Right renal cortex interstitium (tissue), 3 donors: Measurements from ENCODE around the gene EFCAB13. TPM values are rescaled to one million over a fixed set of nuclear protein-coding genes. Genes with fewer than 3 reads are reported as not detected.

ENCODE experiments used
- DNase-seq, 3 donors: peaks; one replicate each; pipeline ENCODE4 v3.0.0-alpha.2; 2013; ENCODE audit warnings: low read depth in 3 of 3, low spot score in 2 of 3
- polyA plus RNA-seq, 3 donors: library from polyadenylated mRNA; unstranded; fragments of 120-200 nt; gene quantifications; one replicate each; pipeline ENCODE4 v1.2.1, GENCODE V29; 2013; ENCODE audit not compliant: insufficient read length in 3 of 3

EFCAB13 gene, protein sequence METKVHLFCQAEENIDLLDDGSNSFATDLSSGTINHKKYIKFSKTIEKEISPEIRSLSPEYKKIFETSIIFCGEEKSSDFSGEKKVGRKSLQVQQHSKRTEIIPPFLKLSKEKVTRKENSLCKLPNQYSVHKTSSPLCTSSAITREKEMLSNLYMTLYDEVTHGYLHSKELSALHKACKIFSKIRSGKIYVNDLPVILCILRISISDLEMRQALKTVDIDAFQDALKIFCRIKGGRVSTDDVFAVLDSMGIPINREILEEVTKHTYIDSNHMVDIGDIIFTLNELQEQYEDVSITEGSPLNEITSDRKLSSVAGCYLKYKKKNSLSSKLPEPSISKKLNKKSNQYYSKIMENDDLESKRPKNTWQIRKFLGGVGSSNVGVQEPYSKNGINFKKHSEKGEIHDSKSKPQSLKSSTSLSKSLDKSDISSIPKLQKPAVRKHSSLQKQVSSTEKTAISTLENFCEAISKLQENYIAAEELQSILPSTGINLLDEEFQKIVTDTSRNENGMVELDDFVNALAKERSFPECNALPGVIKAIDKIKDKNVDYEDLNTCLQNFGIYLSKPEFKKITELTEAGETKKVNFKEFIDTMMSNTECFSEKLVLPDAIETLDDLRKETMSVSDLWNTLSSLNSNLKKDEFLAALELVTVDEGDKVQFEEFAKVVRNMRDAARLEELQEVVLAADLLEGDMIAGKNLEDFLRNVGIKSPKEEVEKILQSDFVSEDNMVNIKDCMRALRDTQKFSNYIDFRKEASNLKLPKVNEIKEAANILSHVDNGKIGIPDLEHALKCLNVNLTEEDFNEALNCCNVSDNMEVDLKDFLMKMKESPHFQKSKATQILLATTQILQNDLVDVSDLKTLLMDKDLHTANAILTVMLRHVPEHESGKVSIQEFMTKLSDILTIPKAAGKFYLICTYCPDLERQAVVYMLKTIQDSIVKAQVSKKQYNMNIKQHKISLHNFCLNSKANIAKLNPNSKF
- 1 to 10 TPM; 3.2 to 6.5 (median 4.6) TPM for polyA plus RNA-seq

DNA sequence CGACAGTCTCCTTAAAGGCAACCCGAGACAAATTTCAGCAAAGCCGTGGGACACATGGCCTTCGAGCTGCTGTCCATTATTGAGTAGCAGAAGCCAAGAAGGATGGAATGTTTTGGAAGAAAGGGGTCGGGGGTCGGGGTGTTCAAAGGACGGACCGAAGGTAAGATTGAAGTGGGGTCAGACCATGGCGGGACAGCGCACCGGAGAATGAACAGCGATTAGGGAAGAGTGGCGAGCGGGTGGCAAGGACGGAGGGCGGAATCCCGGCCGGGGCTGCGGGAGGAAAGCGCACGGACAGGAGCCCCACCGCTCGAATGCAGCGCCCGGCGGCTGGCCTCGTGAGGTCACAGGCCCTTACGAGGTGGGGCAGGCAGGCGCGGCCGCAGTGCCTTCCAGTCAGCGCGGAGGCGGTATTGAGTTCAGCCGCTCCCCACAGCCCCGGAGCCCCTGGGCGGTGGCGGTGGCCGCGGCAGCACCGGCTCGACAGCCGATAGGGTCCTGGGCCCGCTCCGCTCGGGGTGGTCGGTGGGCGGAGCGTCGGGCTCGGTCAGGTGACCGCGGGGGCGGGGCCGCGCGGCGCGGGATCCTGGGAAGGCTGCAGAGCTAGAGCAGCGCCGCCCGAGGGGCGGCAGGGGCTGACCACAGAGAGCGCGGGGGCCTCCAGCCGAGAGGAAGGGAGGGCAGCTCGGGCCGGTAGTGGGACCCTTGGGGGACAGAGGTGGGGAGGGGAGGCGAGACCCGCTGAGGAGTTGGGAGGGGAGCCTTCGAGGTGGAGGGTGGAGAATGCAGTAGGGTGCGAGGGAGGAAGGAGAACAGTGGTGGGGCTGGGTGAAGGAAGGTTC is at the start of gene EFCAB13:
Gene EFCAB13, plus strand, starts transcription at position 574 of the 842 bp plus-strand sequence. CDS start 4,399 bp downstream, outside the sequence.
- peak; percentile 36 to 71 (median 69) for DNase-seq

DNA sequence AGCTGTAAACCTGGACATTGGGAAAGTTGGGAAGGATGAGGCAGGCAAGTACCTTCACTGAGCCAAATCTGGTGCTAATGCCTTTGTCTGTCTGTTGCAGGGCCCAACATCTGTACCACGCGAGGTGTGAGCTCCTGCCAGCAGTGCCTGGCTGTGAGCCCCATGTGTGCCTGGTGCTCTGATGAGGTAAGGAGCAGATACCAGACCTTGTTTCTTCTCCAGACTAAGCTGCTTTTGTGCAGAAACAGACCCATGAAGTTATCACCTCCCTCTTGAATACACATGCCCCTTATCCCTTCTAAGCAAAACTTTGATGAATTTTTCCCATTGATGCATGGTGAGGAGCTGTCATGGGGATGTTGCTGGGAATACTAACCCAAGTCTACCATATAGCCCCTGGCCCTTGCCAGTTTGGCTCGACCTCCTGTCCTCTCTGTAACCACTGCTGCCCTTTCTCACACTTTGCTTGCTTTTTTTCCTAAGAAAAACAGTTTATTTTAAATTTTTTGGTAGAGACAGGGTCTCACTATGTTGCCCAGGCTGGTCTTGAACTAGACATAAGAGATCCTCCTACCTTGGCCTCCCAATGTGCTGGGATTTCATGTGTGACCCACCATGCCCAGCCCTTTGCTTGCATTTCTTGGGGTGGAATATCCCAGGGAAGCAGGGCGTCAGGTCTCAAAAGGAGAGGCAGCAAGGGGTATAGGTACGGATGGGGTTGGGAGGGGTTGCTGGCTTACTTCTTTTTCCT is 49.3 kb upstream of the EFCAB13 start:
- DNase-seq, result no peak

DNA sequence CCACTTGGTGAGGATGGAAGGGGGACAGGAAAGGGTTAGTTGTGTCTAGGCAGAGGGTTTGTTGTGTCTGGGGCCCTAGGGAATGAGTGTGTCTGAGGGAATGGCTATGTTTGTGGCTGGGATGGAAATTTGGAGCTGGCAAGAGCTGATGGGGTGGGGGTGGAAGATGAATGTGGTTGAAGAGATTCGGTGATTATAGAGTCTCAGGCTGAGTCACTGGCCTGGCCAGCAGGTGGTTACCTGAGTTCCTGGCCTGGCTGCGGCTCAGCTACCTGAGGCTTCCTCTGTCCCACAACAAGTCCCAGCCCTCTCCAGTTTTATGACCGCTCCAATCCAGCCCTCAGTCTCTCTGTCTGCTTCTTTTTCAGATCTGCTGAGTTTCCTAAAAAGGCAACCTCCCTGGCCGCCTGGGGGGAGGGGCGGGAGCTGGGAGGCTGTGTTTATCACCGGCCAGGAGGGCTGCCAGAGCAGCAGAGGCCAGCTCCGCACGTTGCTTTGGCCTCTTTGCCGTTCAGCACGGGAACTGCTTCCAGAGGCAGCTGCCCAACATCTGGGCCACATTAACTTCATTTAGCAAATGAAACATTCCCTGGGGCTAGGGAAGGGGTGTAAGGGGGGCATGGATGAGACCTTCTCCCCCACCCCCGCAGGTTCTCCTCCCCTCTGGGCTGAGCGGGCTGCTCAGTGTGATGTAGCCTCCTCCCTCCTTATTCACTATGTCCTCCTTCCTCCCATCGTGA is 48.3 kb upstream of the EFCAB13 start:
- no peak for DNase-seq

DNA sequence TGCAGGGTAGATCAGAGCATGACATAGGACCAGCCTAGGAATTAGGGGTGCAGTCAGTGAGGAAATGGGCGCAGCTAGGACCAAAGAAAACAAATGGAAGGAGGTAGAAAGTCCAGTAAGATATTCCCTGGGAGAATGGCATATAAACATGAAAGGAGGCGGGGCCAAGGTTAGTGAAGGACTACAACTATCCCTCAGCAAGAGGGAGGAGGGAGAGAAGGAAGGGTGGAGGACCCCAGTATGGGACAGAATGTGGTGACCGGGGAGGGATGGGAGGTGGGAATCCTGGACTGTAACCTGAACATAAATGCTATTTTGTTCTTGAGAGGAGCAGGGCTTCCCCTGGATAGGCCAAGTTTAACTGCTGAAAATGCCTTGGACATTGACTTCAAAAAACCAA is 47.3 kb upstream of the EFCAB13 start:
- no peak for DNase-seq

DNA sequence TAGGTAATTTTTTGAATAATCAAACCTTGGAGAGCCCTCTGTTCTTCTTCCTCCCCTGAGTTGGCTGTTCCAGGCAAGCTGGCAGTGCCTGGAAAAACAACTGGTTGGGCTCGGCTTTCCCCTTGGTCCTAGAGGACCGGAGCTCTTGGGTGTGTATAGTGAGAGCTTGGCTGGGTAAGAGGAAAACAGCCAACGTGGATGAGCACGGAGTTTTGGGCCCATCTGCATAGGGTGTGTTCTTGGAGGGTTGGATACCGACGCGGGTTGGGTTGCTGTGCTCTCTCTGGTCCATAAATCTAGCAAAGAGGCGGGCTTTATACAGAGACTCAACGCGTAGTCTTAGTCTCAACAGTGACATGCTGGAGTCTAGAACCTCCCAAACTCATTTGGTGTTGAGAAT is 46.9 kb upstream of the EFCAB13 start:
- no peak for DNase-seq

DNA sequence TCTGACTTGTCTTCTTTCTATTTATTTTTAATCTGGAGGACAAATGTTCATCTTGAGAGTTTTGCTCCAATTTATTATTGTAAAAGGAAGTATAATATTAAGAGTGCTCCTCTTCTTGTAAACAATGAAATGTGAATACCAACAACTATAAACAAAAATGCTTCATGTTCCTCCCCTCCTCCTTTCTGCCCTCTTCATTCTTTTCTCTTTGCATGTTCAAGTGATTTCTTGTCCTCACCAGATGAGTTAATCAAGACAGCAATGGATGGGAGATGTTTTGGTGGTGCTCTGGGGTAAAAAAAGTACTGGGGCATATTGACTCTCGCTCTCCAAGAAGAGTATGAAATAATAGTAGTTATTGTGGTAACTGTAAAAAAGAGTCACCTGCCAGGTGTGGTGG is 45.8 kb upstream of the EFCAB13 start:
- no peak for DNase-seq

DNA sequence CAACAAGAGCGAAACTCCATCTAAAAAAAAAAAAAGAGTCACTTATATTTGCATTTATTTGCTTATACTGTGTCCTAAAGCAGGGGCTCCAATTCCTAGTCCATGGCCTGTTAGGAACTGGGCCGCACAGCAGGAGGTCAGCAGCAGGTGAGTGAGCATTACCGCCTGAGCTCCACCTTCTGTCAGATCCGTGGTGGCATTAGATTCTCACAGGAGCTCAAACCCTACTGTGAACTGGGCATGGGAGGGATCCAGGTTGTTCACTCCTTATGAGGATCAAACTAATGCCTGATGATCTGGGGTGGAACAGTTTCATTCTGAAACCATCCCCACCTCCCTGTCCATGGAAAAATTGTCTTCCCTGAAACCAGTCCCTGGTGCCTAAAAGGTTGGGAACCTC is 45.2 kb upstream of the EFCAB13 start:
- no peak for DNase-seq

DNA sequence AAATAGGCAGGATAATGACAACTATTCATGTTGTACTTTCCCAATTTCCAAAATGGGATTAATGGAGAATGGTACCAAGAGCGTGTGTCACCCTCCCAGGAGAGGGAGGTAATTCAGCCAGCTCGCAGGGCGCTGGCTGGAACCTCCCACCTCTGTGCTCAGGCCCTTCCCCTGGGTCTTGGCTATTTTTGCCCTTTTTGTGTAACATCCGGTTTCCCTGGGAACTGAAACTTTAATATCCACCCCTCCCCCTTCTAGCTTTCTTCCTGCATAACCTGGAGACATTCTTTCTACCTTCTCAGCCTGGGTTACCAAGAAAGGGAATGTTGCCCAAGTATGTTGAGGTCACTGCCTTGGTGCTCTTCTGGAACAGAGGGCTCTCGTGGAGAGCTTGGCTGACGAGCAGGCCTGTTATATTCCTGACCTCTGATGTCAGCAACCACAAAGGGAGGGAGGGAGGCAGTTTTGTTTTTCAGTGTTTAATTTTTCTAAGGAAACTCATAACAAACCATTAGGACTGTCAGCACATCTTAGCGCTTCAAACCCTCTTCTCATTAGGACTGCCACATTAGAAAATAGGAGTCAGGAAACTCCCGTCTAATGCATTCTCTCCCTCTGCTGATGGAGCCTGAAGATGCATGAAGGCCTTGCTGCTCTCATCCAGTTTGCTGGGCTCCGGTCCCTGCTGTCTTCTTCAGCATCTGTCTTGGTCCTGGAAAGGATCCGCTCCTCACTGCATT is 44.5 kb upstream of the EFCAB13 start:
- no peak for DNase-seq

DNA sequence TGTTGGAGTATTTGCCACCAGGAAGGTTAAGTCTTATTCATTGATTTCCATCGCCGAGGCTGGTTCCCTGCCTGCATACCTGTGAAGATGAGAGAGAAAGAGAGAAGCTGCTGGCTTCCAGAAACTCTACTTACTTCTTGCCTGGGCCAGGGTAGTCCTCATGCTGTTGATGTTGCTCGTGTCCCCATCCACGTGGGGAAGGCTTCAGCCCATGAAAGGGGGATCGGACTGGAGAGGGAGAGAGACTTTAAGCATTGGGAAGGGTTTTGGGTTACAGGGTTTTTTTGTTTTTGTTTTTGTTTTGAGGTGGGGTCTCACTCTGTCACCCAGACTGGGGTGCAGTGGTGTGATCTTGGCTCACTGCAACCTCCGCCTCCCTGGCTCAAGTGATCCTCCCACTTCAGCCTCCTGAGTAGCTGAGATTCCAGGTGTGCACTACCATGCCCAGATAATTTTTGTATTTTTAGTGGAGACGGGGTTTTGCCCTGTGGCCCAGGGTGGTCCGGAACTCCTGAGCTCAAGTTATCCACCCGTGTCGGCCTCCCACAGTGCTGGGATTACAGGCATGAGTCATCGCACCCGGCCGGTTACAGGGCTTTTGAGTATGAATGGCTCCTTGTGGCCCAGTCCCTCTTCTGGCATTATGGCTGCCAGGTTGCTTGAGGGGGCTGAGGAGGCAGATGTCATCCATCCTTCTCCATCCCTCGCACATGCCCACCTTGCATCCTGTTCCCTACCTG is 43.5 kb upstream of the EFCAB13 start:
- no peak for DNase-seq

DNA sequence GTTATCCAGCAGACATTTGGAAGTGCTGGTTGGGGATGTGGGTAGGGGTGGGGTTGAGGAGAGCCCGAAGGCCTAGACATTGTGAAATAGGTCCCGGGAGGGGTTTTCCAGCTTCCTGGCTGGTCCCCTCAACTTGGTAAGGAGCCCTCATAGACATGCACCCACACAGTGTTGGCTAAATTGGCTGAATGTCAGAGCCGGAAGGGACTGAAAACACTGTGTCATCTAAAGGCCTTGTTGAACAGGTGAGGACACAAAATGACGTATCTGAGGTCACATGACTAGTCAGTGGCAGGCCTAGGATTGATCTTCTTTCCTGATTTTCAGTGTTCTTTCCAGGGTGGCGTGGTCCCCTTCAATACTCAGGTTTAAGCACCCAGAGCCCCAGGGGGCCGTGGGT is 42.5 kb upstream of the EFCAB13 start:
- no peak for DNase-seq

DNA sequence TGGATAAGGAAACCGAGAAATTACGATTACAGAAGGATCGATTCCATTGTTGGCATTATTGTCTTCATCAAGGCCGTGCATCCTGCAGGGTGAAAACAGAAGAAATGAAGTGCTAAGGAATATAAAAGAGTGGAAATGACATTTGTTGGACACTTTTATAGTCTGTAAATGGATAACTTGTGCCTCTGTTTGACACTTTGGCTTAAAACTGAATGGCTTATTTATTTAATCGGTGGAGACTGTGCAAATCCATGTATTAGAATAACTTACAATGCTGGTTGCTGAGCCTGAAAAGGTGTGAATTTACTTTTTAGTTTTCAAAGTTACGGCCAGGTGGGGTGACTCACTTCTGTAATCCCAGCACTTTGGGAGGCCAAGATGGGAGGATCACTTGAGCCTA is 38.8 kb upstream of the EFCAB13 start:
- no peak for DNase-seq

DNA sequence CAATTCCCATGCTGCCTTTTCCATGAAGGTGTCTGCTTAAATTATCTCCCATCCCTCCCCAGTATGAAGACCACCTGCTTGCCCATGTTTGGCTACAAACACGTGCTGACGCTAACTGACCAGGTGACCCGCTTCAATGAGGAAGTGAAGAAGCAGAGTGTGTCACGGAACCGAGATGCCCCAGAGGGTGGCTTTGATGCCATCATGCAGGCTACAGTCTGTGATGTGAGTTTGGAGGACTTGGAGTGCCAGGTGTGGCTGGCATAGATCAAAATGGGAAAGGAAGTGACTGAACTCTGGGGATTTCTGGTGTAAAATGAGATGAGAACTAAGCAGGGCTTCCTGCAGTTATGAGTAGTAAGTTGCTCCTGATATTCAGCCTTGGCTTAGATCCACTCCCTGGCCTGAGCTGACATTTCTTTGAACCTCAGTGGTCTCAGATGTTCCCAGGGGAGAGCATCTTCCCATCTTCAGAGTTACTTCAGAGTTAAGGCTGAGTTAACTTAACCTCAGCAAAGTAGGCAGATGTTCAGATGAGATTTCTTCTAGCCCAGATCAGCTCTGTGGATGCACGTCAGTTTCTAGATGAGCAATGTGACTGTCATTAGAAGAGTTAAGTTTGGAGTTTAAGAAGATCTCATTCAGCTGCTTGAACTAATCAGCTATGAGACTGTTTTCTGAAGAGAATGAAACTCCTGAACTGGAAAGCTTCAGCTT is 37.4 kb upstream of the EFCAB13 start:
- no peak for DNase-seq

DNA sequence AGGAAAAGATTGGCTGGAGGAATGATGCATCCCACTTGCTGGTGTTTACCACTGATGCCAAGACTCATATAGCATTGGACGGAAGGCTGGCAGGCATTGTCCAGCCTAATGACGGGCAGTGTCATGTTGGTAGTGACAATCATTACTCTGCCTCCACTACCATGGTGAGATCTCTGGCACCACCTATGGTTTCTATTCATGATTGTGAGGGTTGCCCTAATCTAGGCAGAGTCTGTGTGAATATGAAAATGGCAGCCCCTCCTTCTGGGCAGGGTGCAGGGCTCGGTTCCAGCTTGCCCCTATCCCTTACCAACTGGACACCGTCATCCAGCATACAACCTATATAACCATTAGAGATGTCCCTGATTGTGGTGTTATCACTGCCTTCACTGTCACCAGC is 36.7 kb upstream of the EFCAB13 start:
- no peak for DNase-seq

DNA sequence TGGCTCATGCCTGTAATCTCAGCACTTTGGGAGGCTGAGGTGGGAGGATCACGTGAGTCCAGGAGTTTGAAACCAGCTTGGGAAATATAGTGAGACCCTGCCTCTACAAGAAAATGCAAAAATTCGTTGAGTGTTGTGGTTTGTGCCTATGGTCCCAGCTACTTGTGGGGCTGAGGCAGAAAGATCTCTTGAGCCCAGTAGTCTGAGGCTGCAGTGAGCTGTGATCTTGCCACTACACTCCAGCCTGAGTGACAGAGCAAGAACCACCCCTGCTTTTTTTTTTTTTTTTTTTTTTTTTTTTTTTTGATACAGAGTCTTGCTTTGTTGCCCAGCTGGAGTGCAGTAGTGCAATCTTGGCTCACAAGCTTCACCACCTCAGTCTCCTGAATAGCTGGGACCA is 36.1 kb upstream of the EFCAB13 start:
- DNase-seq, result no peak

DNA sequence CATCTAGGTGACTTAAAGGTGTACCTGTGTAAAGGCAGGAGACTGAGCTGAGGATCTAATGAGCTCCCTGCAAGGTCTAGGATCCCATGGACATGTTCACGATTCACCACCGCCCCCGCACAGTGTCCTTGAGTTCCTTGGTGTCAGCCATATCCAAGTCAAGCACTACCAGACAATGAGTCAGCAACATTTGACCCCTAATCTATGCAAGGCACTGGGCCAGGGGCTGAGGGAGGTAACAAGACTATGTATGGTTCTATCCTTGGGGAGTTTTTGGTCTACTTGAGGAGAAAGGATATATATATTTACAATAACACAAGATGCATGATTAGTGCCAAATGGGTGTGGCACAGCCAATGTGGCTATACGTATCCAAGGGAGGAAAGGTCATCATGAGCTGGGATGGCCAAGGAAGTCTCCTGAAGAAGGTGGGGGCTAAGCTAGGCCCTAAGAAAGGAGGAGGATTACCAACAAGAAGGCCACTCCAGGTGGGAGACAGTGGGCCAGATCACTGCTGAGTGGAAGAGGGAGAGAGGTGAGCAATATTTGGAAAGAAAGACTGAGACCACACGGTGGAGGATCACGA is 35.1 kb upstream of the EFCAB13 start:
- DNase-seq, result no peak

DNA sequence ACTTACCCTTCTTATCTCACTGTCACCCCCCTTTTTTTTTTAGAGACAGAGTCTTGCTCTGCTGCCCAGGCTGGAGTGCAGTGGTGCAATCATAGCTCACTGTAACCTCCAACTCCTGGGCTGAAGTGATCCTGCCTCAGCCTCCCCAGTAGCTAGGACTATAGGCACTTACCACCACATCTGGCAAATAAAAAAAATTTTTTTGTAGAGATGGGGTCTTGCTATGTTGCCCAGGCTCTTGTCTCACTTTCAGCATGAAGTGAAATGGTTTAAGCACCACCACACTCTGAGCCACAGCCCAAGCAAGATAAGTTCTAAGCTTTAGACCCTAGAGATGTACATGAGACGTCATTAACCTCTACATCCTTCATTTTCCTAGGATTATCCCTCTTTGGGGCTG is 34.5 kb upstream of the EFCAB13 start:
- DNase-seq, result no peak

DNA sequence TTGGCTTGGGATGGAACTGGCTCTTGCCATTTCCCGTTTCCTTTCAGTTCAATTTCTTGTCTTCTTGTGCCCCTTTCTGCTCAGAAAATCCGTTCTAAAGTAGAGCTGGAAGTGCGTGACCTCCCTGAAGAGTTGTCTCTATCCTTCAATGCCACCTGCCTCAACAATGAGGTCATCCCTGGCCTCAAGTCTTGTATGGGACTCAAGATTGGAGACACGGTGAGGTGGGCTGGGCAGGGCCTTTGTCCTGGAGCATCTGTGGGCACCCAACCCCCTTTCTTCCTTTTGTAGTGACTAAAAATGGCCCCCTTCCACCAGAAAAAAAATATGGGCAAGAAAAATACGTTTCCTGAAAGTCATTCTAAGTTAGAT is 32.9 kb upstream of the EFCAB13 start:
- no peak for DNase-seq
